Measurements from ENCODE around the gene PLEKHB1. TPM values are rescaled to one million over a fixed set of nuclear protein-coding genes. Genes with fewer than 3 reads are reported as not detected.
"Not testable (repeated sequence)": the region's sequence is repeated elsewhere in the genome, so short reads cannot be mapped to it uniquely, and the experiment has no call there.

PLEKHB1 gene
- total RNA-seq, 4 donors from 2014 or later: 1.1 to 8.2 (median 4.2) TPM

DNA sequence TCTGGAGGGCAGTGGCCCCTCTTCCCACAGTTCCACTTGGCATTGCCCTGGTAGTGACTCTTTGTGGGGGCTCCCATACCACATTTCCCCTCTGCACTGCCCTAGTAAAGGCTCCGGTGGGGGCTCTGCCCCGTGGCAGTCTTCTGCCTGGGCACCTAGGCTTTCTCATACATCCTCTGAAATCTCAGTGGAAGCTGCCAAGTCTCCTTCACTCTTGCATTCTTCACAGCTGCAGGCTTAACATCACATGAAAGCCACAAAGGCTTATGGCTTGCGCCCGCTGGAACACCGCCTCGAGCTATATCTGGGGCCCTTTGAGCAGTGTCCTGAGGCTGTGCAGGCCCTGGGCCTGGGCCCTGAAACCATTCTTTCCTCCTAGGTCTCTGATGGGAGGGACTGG lies 25.3 kb downstream of the PLEKHB1 start:
- TF ChIP-seq, protein P1, sequence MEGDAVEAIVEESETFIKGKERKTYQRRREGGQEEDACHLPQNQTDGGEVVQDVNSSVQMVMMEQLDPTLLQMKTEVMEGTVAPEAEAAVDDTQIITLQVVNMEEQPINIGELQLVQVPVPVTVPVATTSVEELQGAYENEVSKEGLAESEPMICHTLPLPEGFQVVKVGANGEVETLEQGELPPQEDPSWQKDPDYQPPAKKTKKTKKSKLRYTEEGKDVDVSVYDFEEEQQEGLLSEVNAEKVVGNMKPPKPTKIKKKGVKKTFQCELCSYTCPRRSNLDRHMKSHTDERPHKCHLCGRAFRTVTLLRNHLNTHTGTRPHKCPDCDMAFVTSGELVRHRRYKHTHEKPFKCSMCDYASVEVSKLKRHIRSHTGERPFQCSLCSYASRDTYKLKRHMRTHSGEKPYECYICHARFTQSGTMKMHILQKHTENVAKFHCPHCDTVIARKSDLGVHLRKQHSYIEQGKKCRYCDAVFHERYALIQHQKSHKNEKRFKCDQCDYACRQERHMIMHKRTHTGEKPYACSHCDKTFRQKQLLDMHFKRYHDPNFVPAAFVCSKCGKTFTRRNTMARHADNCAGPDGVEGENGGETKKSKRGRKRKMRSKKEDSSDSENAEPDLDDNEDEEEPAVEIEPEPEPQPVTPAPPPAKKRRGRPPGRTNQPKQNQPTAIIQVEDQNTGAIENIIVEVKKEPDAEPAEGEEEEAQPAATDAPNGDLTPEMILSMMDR (IDR thresholded peaks at IDR 0.05): no peak
- ATAC-seq (ENCODE audit: low FRiP score): no peak
- DNase-seq (ENCODE audit: low spot score): no peak

DNA sequence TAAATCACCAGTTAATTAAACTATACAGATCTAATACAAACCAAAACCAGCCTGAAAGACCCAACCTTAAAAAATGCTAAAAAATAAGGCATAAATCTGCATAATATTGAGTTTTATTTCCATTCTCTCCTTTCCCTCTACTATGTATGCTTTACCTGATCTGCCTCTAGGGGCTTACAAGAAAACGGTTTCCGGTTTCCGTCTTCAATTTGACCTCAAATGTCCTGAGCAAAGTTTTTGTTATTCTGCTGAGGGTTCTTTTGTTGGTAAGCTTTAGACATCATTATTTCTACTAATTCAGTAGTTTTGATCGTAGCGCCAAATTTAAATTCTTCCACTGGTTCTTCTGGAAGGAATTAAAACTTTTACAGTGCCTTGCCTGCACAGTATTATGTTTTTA lies 30.2 kb downstream of the PLEKHB1 start:
- ATAC-seq (ENCODE audit: low FRiP score): not testable (repeated sequence)

DNA sequence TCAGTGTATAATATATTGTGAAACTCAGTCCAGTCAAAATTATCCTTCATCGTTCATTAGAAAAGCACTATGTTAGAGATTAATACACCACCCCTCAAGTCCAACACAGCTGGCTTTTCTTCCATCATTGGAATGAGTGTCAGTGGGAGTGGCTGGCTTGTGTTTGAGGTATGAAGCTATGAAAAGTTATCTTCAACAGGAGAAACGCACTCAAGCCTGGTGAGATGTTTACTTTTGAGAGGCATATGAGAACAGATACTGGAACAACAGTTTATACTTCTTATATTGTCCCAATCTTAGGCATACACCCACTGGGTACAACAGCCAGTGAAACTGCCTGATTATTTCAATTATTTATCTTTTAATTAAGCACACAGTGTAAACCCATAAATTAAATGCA lies 34.3 kb downstream of the PLEKHB1 start:
- ATAC-seq (ENCODE audit: low FRiP score) (no peak), DNase-seq (ENCODE audit: low spot score) (no peak)
- TF ChIP-seq, protein P1 (IDR thresholded peaks at IDR 0.05): no peak

More for the DNA sequence above, 30.2 kb downstream of the PLEKHB1 start:
- not testable (repeated sequence) for DNase-seq (ENCODE audit: low spot score)

DNA sequence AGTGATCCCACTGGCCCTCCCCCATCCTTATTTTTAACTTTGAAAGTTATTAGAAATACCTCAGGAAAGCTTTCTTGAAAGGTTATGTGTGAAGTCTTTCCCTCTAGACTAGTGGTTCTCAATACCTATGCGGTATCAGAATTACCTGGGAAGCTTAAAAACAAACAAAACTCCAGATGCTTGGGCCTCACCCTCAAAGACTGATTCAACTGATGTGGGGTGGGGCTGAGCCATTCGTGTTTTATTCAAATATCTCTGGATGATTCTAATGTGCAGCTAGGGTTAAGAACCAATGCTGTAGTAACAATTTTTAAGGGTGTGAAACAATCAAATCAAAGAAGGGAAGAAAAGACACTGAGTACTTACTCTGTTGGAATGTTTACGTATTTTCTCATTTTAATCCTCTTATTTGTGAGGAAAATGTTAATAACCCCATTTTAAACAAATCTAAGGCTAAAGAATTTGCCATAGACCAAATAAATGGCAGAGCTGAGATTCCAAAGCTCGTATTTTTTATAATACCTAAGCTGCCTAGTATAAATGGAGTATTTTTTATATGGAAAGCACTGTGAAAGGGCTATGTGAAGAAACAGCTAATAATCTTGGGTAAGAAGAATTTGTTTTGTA lies 47.6 kb downstream of the PLEKHB1 start:
- DNase-seq (ENCODE audit: low spot score): no peak
- no peak for ATAC-seq (ENCODE audit: low FRiP score)
- TF ChIP-seq, protein P1 (IDR thresholded peaks at IDR 0.05): no peak

DNA sequence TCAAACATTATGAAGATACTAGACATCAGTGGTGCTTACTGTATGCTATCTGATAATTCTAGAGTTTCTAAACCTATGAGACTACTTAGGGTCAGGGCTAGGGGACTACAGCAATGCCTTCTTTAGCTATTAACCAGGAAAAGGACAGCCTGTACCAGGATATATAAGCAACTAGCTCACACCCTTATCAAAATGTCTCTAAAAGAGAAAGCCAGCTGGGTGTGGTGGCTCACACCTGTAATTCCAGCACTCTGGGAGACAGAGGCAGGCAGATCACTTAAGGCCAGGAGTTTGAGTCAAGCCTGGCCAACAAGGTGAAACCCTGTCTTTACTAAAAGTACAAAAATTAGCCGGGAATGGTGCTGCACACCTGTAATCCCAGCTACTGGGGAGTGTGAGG lies 58.7 kb downstream of the PLEKHB1 start:
- ATAC-seq (ENCODE audit: low FRiP score): no peak
- TF ChIP-seq, protein P1 (IDR thresholded peaks at IDR 0.05): no peak
- no peak for DNase-seq (ENCODE audit: low spot score)

DNA sequence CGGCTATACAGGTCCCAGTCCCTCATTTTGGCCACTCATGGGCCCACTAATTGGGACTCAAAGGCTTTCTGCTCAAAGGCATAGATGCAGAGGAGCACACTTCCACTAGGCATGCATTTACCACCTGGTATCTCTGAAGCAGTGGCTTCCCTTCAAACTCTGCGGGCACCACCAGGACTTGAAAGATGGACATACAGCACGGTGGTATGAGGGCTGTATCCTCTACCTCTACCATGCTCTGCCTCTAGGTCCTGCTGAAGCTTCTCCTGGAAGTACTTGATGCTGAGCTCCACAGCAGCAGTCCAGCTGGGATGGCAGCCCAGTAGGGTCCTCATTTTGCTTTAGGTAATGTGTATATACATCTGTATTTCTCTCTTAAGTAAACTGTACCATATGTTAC lies 64.6 kb downstream of the PLEKHB1 start:
- no peak for DNase-seq (ENCODE audit: low spot score)
- TF ChIP-seq, protein P1 (IDR thresholded peaks at IDR 0.05): no peak
- no peak for ATAC-seq (ENCODE audit: low FRiP score)

Other genes with a start within 250 kb of the PLEKHB1 start
- 10 to 100 TPM; 13.9 to 30.9 (median 21.0) TPM for gene FAM168A, start 48.5 kb upstream of the PLEKHB1 start, total RNA-seq
- 100 to 1,000 TPM; 107 to 145 (median 118) TPM for gene RAB6A, start 114.5 kb downstream of the PLEKHB1 start, total RNA-seq
- 10 to 100 TPM; 10.7 to 19.8 (median 12.3) TPM for gene MRPL48, start 141.3 kb downstream of the PLEKHB1 start, total RNA-seq
- gene COA4, start 230.3 kb downstream of the PLEKHB1 start, total RNA-seq: 10 to 100 TPM; 51.9 to 92.0 (median 75.7) TPM
- 10 to 100 TPM in 1 of 4 donors, 1 to 10 TPM in 3; 7.1 to 11.4 (median 9.7) TPM for gene PAAF1, start 230.4 kb downstream of the PLEKHB1 start, total RNA-seq

Data from omental fat pad (tissue), 4 donors.